SK-N-SH (cell line): ENCODE data around the gene TESMIN. TPM values are rescaled to one million over a fixed set of nuclear protein-coding genes. Genes with fewer than 3 reads are reported as not detected.

ENCODE experiments used
- CTCF ChIA-PET: fragments of 300-600, 350-600 bp; formaldehyde crosslinking; extraction: SDS; loops from one replicate; lab custom pipeline; 2021; lab: Yijun Ruan, JAX
- POLR2A ChIA-PET: fragments of 350-600 bp; sonication (Branson Sonifier 250); formaldehyde crosslinking; extraction: SDS; loops from one replicate; lab custom pipeline; 2020; ENCODE audit warnings: antibody characterized with exemption, inconsistent platforms; lab: Yijun Ruan, JAX
- DNase-seq: peaks from one replicate; pipeline ENCODE4 v3.0.0; 2012
- H2AFZ ChIP-seq: fragments of 200-600 bp; sonication (generic); 2 replicates; pipeline ENCODE4 v1.8.1; 2016; ENCODE audit warnings: antibody characterized with exemption, mild to moderate bottlenecking, low read depth
- H3F3A ChIP-seq: fragments of 200-600 bp; sonication (generic); replicated peaks from 2 replicates; pipeline ENCODE3; 2016; ENCODE audit warnings: antibody characterized with exemption, mild to moderate bottlenecking; ENCODE audit not compliant: insufficient read depth
- H3K27ac ChIP-seq, 2 experiments: fragments of 200-500 bp in 1 of 2; fragments of 200-600 bp in 1 of 2; sonication (Bioruptor generic) in 1 of 2; sonication (generic), shearing (Covaris generic) in 1 of 2; 2 replicates each; pipeline versions ENCODE4 v1.5.1 to v1.6.1; 2014 to 2016; ENCODE audit warnings: low read depth in 2 of 2, inconsistent platforms in 1 of 2, low read length in 1 of 2, mild to moderate bottlenecking in 1 of 2, mixed read lengths in 1 of 2
- H3K27me3 ChIP-seq: fragments of 200-600 bp; sonication (generic), shearing (Covaris generic); 2 replicates; pipeline ENCODE4 v1.6.1; 2016; ENCODE audit warnings: mixed run types; ENCODE audit not compliant: insufficient read depth
- H3K36me3 ChIP-seq, 2 experiments: fragments of 200-500 bp in 1 of 2; fragments of 200-600 bp in 1 of 2; sonication (Bioruptor generic) in 1 of 2; sonication (generic) in 1 of 2; replicated peaks in 1 of 2; 2 replicates each; pipeline versions ENCODE3 to v1.5.1; 2014 to 2016; ENCODE audit warnings: low read length in 1 of 2, mild to moderate bottlenecking in 1 of 2; ENCODE audit not compliant: insufficient read depth in 2 of 2, control insufficient read depth in 1 of 2
- H3K4me1 ChIP-seq, 2 experiments: fragments of 200-500 bp in 1 of 2; fragments of 200-600 bp in 1 of 2; sonication (Bioruptor generic) in 1 of 2; sonication (generic), shearing (Covaris generic) in 1 of 2; 2 replicates each; pipeline versions ENCODE4 v1.5.1 to v1.6.1; 2014 to 2016; ENCODE audit warnings: low read depth in 1 of 2, low read length in 1 of 2, mixed run types in 1 of 2; ENCODE audit not compliant: insufficient read depth in 2 of 2, control insufficient read depth in 1 of 2
- H3K4me2 ChIP-seq: fragments of 200-600 bp; sonication (generic), shearing (Covaris generic); 2 replicates; pipeline ENCODE4 v1.6.1; 2017; ENCODE audit warnings: mixed run types
- H3K4me3 ChIP-seq, 2 experiments: fragments of 200-500 bp in 1 of 2; fragments of 200-600 bp in 1 of 2; sonication (Bioruptor generic) in 1 of 2; sonication (generic), shearing (Covaris generic) in 1 of 2; 2 replicates each; pipeline versions ENCODE4 v1.5.1 to v1.8.1; 2014 to 2016; ENCODE audit warnings: low read depth in 2 of 2, inconsistent platforms in 1 of 2, low read length in 1 of 2, mild to moderate bottlenecking in 1 of 2, mixed read lengths in 1 of 2, moderate library complexity in 1 of 2
- H3K79me2 ChIP-seq: fragments of 200-600 bp; sonication (generic); 2 replicates; pipeline ENCODE4 v1.8.1; 2017; ENCODE audit warnings: mild to moderate bottlenecking; ENCODE audit not compliant: insufficient read depth
- H3K9ac ChIP-seq: fragments of 200-600 bp; sonication (generic); 2 replicates; pipeline ENCODE4 v1.6.1; 2017; ENCODE audit warnings: mixed run types
- H3K9me2 ChIP-seq: fragments of 200-600 bp; sonication (generic); 2 replicates; pipeline ENCODE4 v1.6.1; 2017; ENCODE audit warnings: mixed run types
- H3K9me3 ChIP-seq: fragments of 200-600 bp; sonication (generic); 2 replicates; pipeline ENCODE4 v1.6.1; 2017; ENCODE audit warnings: mixed run types, mild to moderate bottlenecking, moderate library complexity
- H4K20me1 ChIP-seq: fragments of 200-600 bp; sonication (generic); 2 replicates; pipeline ENCODE4 v1.6.1; 2017; ENCODE audit warnings: mild to moderate bottlenecking, mixed run types; ENCODE audit not compliant: insufficient read depth
- JUND ChIP-seq: IDR thresholded peaks from 2 replicates; pipeline ENCODE4 v1.4.0; 2012
- MXI1 ChIP-seq: IDR thresholded peaks from 2 replicates; pipeline ENCODE4 v1.6.1; 2012; ENCODE audit warnings: mild to moderate bottlenecking, low read depth, low read length, improper control_type of control experiment
- POLR2AphosphoS5 ChIP-seq: IDR thresholded peaks from 2 replicates; pipeline ENCODE4 v1.6.1; 2012; ENCODE audit warnings: low read depth, low read length
- RAD21 ChIP-seq: IDR thresholded peaks from 2 replicates; pipeline ENCODE4 v1.6.1; 2012; ENCODE audit warnings: mild to moderate bottlenecking, low read length
- RFX5 ChIP-seq: IDR thresholded peaks from 2 replicates; pipeline ENCODE4 v1.6.1; 2012; ENCODE audit warnings: mild to moderate bottlenecking, improper control_type of control experiment, low read length
- RXRA ChIP-seq: IDR thresholded peaks from 2 replicates; pipeline ENCODE4 v1.4.0; 2012; ENCODE audit warnings: low read depth, mild to moderate bottlenecking, borderline replicate concordance
- SIN3A ChIP-seq: IDR thresholded peaks from 2 replicates; pipeline ENCODE4 v1.6.1; 2012; ENCODE audit warnings: low read depth, mild to moderate bottlenecking, low read length, moderate library complexity, borderline replicate concordance
- TCF12 ChIP-seq: IDR thresholded peaks from 2 replicates; pipeline ENCODE4 v1.4.0; 2012
- USF1 ChIP-seq: IDR thresholded peaks from 2 replicates; pipeline ENCODE4 v1.4.0; 2012; ENCODE audit warnings: low read depth, borderline replicate concordance
- USF2 ChIP-seq: fragments of 150-350 bp; IDR thresholded peaks from 2 replicates; pipeline ENCODE4 v1.6.1; 2017; ENCODE audit warnings: antibody characterized with exemption, low read length, low read depth, borderline replicate concordance
- WGBS: methylation state at CpG from one replicate; pipeline ENCODE4 v1.1.6; 2017; ENCODE audit warnings: low lambda C conversion rate; 5-methylcytosine and 5-hydroxymethylcytosine counted together
- polyA plus RNA-seq, 3 experiments: library from polyadenylated mRNA; depleted of rRNA; stranded (reverse); fragments of >200 nt; gene quantifications; 2 replicates each; pipeline ENCODE4 v1.2.3, GENCODE V29; 2012
- TF ChIP-seq, protein P1 (sequence below): IDR thresholded peaks from 2 replicates; pipeline ENCODE4; 2012

Gene TESMIN
- polyA plus RNA-seq, 1 of the 3 experiments (the other 2 are of a cell fraction): 3.5 TPM

DNA sequence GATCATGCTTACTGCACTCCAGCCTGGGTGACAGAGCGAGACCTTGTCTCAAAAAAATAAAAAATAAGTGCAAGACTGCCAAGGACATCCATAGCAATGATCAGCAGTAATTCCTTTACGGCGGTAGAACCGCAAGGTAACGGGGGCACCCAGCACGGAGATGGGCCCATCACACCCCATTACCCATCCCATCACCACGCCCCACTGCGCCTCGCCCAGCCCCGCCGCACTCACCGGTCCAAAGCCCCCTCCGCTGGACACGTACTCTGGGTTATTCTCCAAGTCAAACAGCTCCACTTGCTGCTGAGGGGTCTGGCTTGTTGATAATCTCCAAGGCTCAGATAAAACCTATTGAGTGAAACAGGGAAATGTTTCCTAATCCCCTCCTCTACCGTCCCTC, 8.7 kb upstream of the TESMIN start:
- Histone ChIP-seq H3F3A (peaks cover 4% of the 10 kb centered on the region), H3K4me1 (peaks cover 0 to 33% of the 10 kb centered on the region in 2 experiments; a peak in 1 of 4 replicates), H2AFZ (no peak overlapping the region), H3K27ac (no peak overlapping the region), H3K9me2 (no peaks in the 10 kb centered on the region), H4K20me1 (no peaks in the 10 kb centered on the region), H3K9ac (no peak overlapping the region), H3K79me2 (no peaks in the 10 kb centered on the region), H3K27me3 (no peaks in the 10 kb centered on the region), H3K4me2 (no peak overlapping the region), H3K9me3 (no peaks in the 10 kb centered on the region), H3K36me3 (peaks cover 27 to 48% of the 10 kb centered on the region in 2 experiments), H3K4me3 (no peak overlapping the region)
- ChIA-PET POLR2A (interaction anchor here (0.5 kb wide), 1 partner anchor 71 kb away, joined by 3 read pairs; no protein-coding TSS in a partner anchor), CTCF (interaction anchor here (1.4 kb wide), 1 partner anchor 131 kb away, joined by 4 read pairs; no protein-coding TSS in a partner anchor)
- TF ChIP-seq JUND: no peak
- TF ChIP-seq SIN3A: no peak
- TF ChIP-seq TCF12: no peak
- TF ChIP-seq RXRA: no peak
- no peak for TF ChIP-seq RFX5
- TF ChIP-seq RAD21: no peak
- TF ChIP-seq, protein P1, sequence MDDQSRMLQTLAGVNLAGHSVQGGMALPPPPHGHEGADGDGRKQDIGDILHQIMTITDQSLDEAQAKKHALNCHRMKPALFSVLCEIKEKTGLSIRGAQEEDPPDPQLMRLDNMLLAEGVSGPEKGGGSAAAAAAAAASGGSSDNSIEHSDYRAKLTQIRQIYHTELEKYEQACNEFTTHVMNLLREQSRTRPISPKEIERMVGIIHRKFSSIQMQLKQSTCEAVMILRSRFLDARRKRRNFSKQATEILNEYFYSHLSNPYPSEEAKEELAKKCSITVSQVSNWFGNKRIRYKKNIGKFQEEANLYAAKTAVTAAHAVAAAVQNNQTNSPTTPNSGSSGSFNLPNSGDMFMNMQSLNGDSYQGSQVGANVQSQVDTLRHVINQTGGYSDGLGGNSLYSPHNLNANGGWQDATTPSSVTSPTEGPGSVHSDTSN: no peak
- TF ChIP-seq MXI1: no peak
- TF ChIP-seq USF1: no peak
- 94% methylated on average over 14 of the region's 15 CpGs for WGBS
- DNase-seq: no peak

DNA sequence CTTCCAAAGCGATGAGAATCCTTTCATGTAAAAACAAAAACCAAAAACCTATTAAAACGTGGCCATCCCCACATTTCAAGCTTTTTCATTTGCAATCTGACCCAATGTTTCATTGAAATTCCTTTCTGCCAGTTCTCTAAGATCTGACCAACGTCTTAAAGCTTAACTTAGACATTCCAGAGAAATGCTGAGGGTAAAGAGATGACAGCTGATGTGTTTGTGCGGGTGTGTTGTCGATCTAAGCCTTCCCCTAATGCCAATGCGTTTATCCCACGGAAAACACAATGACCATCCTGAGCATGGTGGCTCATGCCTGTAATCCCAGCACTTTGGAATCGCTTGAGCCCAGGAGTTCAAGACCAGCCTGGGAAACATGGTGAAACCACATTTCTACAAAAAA, 6.4 kb upstream of the TESMIN start:
- H3K9ac ChIP-seq: no peak overlapping the region
- peaks cover 4% of the 10 kb centered on the region for H3F3A ChIP-seq
- peaks cover 0 to 23% of the 10 kb centered on the region in 2 experiments; a peak in 2 of 4 replicates for H3K4me1 ChIP-seq
- WGBS: 94% methylated on average over 8 of the region's 8 CpGs
- no peak overlapping the region for H2AFZ ChIP-seq
- H3K79me2 ChIP-seq: no peaks in the 10 kb centered on the region
- no peak overlapping the region for H3K4me3 ChIP-seq
- no peaks in the 10 kb centered on the region for H4K20me1 ChIP-seq
- no peak for TF ChIP-seq JUND
- no peak for TF ChIP-seq TCF12
- no peak for TF ChIP-seq USF2
- TF ChIP-seq RAD21: no peak
- no peak for TF ChIP-seq POLR2AphosphoS5
- ChIA-PET CTCF (interaction anchor here (0.7 to 1.1 kb wide), 3 partner anchors 147 to 333 kb away, joined by 3 read pairs; no protein-coding TSS in a partner anchor), POLR2A (no interaction called here)
- H3K9me3 ChIP-seq: no peaks in the 10 kb centered on the region
- no peak overlapping the region for H3K27ac ChIP-seq
- H3K9me2 ChIP-seq: no peaks in the 10 kb centered on the region
- no peak overlapping the region for H3K4me2 ChIP-seq
- DNase-seq: no peak
- H3K36me3 ChIP-seq: peaks cover 27 to 42% of the 10 kb centered on the region in 2 experiments
- H3K27me3 ChIP-seq: no peaks in the 10 kb centered on the region
